IMR-90 (cell line): Measurements from ENCODE around the gene GPC5. TPM values are rescaled to one million over a fixed set of nuclear protein-coding genes. Genes with fewer than 3 reads are reported as not detected.

Source experiments
- ATAC-seq: fragments of 200-7000 bp; cut with Tn5 transposase; 2 replicates; pipeline ENCODE4 v1.9.1; 2020; ENCODE audit warnings: low read depth, mild to moderate bottlenecking, moderate library complexity
- BruUV-seq: library from RNA; stranded (reverse); fragments of 400-500 nt; replicated peaks from 2 replicates; lab custom pipeline; 2021; lab: Mats Ljungman, UMichigan
- CTCF ChIA-PET: fragments of 300-600 bp; formaldehyde crosslinking; extraction: SDS; loops from one replicate; lab custom pipeline; 2021; ENCODE audit warnings: antibody characterized with exemption; lab: Yijun Ruan, JAX
- POLR2A ChIA-PET: fragments of 300-600 bp; sonication (Branson Sonifier 250); formaldehyde crosslinking; loops from one replicate; lab custom pipeline; 2022; ENCODE audit warnings: antibody characterized with exemption; ENCODE audit not compliant: unreplicated experiment; lab: Charles Lee
- DNase-seq: peaks from one replicate; pipeline ENCODE4 v3.0.0; 2013
- H2AFZ ChIP-seq: replicated peaks from 2 replicates; pipeline ENCODE3; 2013; ENCODE audit warnings: low read length, mild to moderate bottlenecking; ENCODE audit not compliant: poor library complexity
- H2AK5ac ChIP-seq: 2 replicates; pipeline ENCODE4 v1.6.1; 2013; ENCODE audit warnings: low read depth, low read length, inconsistent platforms
- H2AK9ac ChIP-seq: replicated peaks from 2 replicates; pipeline ENCODE3; 2013; ENCODE audit warnings: mild to moderate bottlenecking, low read depth, low read length, moderate library complexity; ENCODE audit not compliant: poor library complexity
- H2BK120ac ChIP-seq: 2 replicates; pipeline ENCODE4 v1.6.1; 2013; ENCODE audit warnings: low read depth, low read length, inconsistent platforms
- H2BK15ac ChIP-seq: 3 replicates; pipeline ENCODE4 v1.6.1; 2013; ENCODE audit warnings: low read depth, low read length, inconsistent platforms
- H2BK20ac ChIP-seq: 2 replicates; pipeline ENCODE4 v1.6.1; 2013; ENCODE audit warnings: low read depth, mild to moderate bottlenecking, inconsistent platforms, low read length, moderate library complexity
- H2BK5ac ChIP-seq: 2 replicates; pipeline ENCODE4 v1.6.1; 2013; ENCODE audit warnings: mild to moderate bottlenecking, low read depth, low read length, inconsistent platforms; ENCODE audit not compliant: poor library complexity, severe bottlenecking
- H3K14ac ChIP-seq: replicated peaks from 2 replicates; pipeline ENCODE4 v1.6.1; 2013; ENCODE audit warnings: low read depth, low read length, inconsistent platforms
- H3K18ac ChIP-seq: 2 replicates; pipeline ENCODE4 v1.6.1; 2013; ENCODE audit warnings: low read depth, low read length, control low read depth
- H3K23ac ChIP-seq: 2 replicates; pipeline ENCODE4 v1.6.1; 2013; ENCODE audit warnings: low read depth, low read length, inconsistent platforms
- H3K27ac ChIP-seq: 2 replicates; pipeline ENCODE4 v1.5.1; 2013; ENCODE audit warnings: mild to moderate bottlenecking, control low read depth, low read length; ENCODE audit not compliant: insufficient read depth
- H3K27me3 ChIP-seq: 2 replicates; pipeline ENCODE4 v1.6.1; 2013; ENCODE audit warnings: low read length; ENCODE audit not compliant: control insufficient read depth, insufficient read depth
- H3K36me3 ChIP-seq: 2 replicates; pipeline ENCODE4 v1.6.1; 2013; ENCODE audit warnings: low read length, mixed read lengths; ENCODE audit not compliant: control insufficient read depth, insufficient read depth
- H3K4ac ChIP-seq: 2 replicates; pipeline ENCODE4 v1.6.1; 2013; ENCODE audit warnings: low read depth, low read length, inconsistent platforms
- H3K4me1 ChIP-seq: 2 replicates; pipeline ENCODE4 v1.6.1; 2013; ENCODE audit warnings: low read length, mixed read lengths; ENCODE audit not compliant: control insufficient read depth, insufficient read depth
- H3K4me2 ChIP-seq: 2 replicates; pipeline ENCODE4 v1.6.1; 2013; ENCODE audit warnings: low read depth, mild to moderate bottlenecking, control low read depth, low read length, moderate library complexity
- H3K4me3 ChIP-seq: 2 replicates; pipeline ENCODE4 v1.5.1; 2013; ENCODE audit warnings: low read depth, mild to moderate bottlenecking, control low read depth, low read length, moderate library complexity; ENCODE audit not compliant: insufficient read depth
- H3K56ac ChIP-seq: 2 replicates; pipeline ENCODE4 v1.6.1; 2013; ENCODE audit warnings: low read length, inconsistent platforms; ENCODE audit not compliant: insufficient read depth; ENCODE audit errors: extremely low read depth
- H3K79me1 ChIP-seq, 2 experiments: 2 replicates each; pipeline ENCODE4 v1.6.1; 2013; ENCODE audit warnings: low read length in 2 of 2, inconsistent platforms in 1 of 2, low read depth in 1 of 2
- H3K9ac ChIP-seq: 2 replicates; pipeline ENCODE4 v1.6.1; 2013; ENCODE audit warnings: low read depth, low read length, control low read depth
- H3K9me1 ChIP-seq: 2 replicates; pipeline ENCODE4 v1.6.1; 2013; ENCODE audit warnings: low read length, inconsistent platforms; ENCODE audit not compliant: insufficient read depth
- H3K9me3 ChIP-seq: 2 replicates; pipeline ENCODE4 v1.6.1; 2013; ENCODE audit warnings: low read length; ENCODE audit not compliant: control insufficient read depth, insufficient read depth
- H4K20me1 ChIP-seq: 2 replicates; pipeline ENCODE4 v1.6.1; 2013; ENCODE audit warnings: low read length, inconsistent platforms; ENCODE audit not compliant: insufficient read depth
- H4K5ac ChIP-seq: 2 replicates; pipeline ENCODE4 v1.6.1; 2013; ENCODE audit warnings: mild to moderate bottlenecking, low read depth, low read length, control low read depth
- H4K8ac ChIP-seq, 2 experiments: 2 replicates each; pipeline ENCODE4 v1.6.1; 2013; ENCODE audit warnings: low read depth in 2 of 2, low read length in 2 of 2, control low read depth in 1 of 2, inconsistent platforms in 1 of 2
- H4K91ac ChIP-seq: 2 replicates; pipeline ENCODE4 v1.6.1; 2013; ENCODE audit warnings: low read depth, low read length, inconsistent platforms; ENCODE audit not compliant: insufficient read depth
- BHLHE40 ChIP-seq: fragments of 150-350 bp; IDR thresholded peaks from 2 replicates; pipeline ENCODE4 v1.6.1; 2016; ENCODE audit warnings: mild to moderate bottlenecking, low read depth, low read length
- CEBPB ChIP-seq: IDR thresholded peaks from 2 replicates; pipeline ENCODE4 v1.6.1; 2012; ENCODE audit warnings: low read depth, low read length, improper control_type of control experiment
- CHD1 ChIP-seq: IDR thresholded peaks from 2 replicates; pipeline ENCODE4 v1.6.1; 2012; ENCODE audit warnings: low read depth, low read length, improper control_type of control experiment
- ELK1 ChIP-seq: fragments of 150-350 bp; IDR thresholded peaks from 2 replicates; pipeline ENCODE4 v1.6.1; 2016; ENCODE audit warnings: low read depth, mild to moderate bottlenecking, low read length, moderate library complexity, borderline replicate concordance
- MAFK ChIP-seq: IDR thresholded peaks from 2 replicates; pipeline ENCODE4 v1.6.1; 2012; ENCODE audit warnings: low read depth, low read length, improper control_type of control experiment
- MXI1 ChIP-seq: IDR thresholded peaks from 2 replicates; pipeline ENCODE4 v1.6.1; 2012; ENCODE audit warnings: low read depth, mild to moderate bottlenecking, low read length, moderate library complexity, borderline replicate concordance
- NFE2L2 ChIP-seq: fragments of 150-350 bp; IDR thresholded peaks from 2 replicates; pipeline ENCODE4 v1.6.1; 2016; ENCODE audit warnings: low read depth, mild to moderate bottlenecking, low read length
- POLR2A ChIP-seq: IDR thresholded peaks from 2 replicates; pipeline ENCODE4 v1.6.1; 2012; ENCODE audit warnings: mild to moderate bottlenecking, low read depth, low read length
- RAD21 ChIP-seq: IDR thresholded peaks from 2 replicates; pipeline ENCODE4 v1.6.1; 2012; ENCODE audit warnings: low read length, improper control_type of control experiment
- RCOR1 ChIP-seq: IDR thresholded peaks from 2 replicates; pipeline ENCODE4 v1.6.1; 2012; ENCODE audit warnings: mild to moderate bottlenecking, low read length, improper control_type of control experiment; ENCODE audit not compliant: insufficient replicate concordance
- SMC3 ChIP-seq: fragments of 150-350 bp; IDR thresholded peaks from 2 replicates; pipeline ENCODE4 v1.6.1; 2016; ENCODE audit warnings: low read depth, mild to moderate bottlenecking, antibody characterized with exemption, low read length, moderate library complexity
- USF2 ChIP-seq: fragments of 150-350 bp; IDR thresholded peaks from 2 replicates; pipeline ENCODE4 v1.6.1; 2017; ENCODE audit warnings: mild to moderate bottlenecking, antibody characterized with exemption, low read length, low read depth
- WGBS, 2 experiments: methylation state at CpG; one replicate each; pipeline versions ENCODE4 v1.1.5 to v1.1.7; 2013; ENCODE audit warnings: missing lambda C conversion rate in 2 of 2; ENCODE audit not compliant: insufficient read length in 1 of 2; ENCODE audit errors: extremely low coverage in 2 of 2; 5-methylcytosine and 5-hydroxymethylcytosine counted together
- dilution Hi-C: fragments of 300-500 bp; cut with HindIII; formaldehyde crosslinking; loops from one replicate; pipeline ENCODE4 v1.14.3; 2018; ENCODE audit warnings: low sequenced_read_pairs; ENCODE audit not compliant: unreplicated experiment
- in situ Hi-C: fragments of 300-500 bp; cut with MboI; formaldehyde crosslinking; loops from 3 replicates; pipeline ENCODE4 v1.14.3; 2019; ENCODE audit warnings: low sequenced_read_pairs, inconsistent platforms, mixed read lengths
- intact Hi-C: fragments of 100-400 bp; cut with micrococcal nuclease; formaldehyde crosslinking; loops from 2 replicates; pipeline ENCODE4 v1.10.0; 2022
- polyA plus RNA-seq, 3 experiments: library from polyadenylated mRNA; depleted of rRNA; stranded (reverse); fragments of >200 nt; gene quantifications; 2 replicates each; pipeline ENCODE4 v1.2.3, GENCODE V29; 2012; ENCODE audit warnings: low replicate concordance in 1 of 3
- total RNA-seq: library from RNA; depleted of rRNA; stranded (reverse); fragments of >200 nt; gene quantifications from 2 replicates; pipeline ENCODE4 v1.2.3, GENCODE V29; 2012

The GPC5 gene
- total and polyA plus RNA-seq, 2 of the 4 experiments (the other 2 are of a cell fraction): 0.94 to 1.8 TPM

GRCh38 chr13:92873029-92873428, 1474.6 kb downstream of the GPC5 start:
- Histone ChIP-seq H3K79me1 (no peaks in the 10 kb centered on the region), H3K27ac (no peak overlapping the region), H4K20me1 (no peaks in the 10 kb centered on the region), H3K23ac (no peak overlapping the region), H3K56ac (no peak overlapping the region), H2BK20ac (no peak overlapping the region), H2AK5ac (no peak overlapping the region), H3K36me3 (no peaks in the 10 kb centered on the region), H3K18ac (no peak overlapping the region), H3K9ac (no peak overlapping the region), H3K4me3 (no peak overlapping the region), H4K5ac (no peak overlapping the region), H3K4me1 (no peaks in the 10 kb centered on the region), H2BK15ac (no peak overlapping the region), H4K8ac (no peak overlapping the region), H2BK5ac (no peak overlapping the region), H2AK9ac (no peak overlapping the region), H3K4ac (no peak overlapping the region), H3K14ac (no peak overlapping the region), H3K4me2 (no peak overlapping the region), H2BK120ac (no peak overlapping the region), H2AFZ (no peak overlapping the region), H3K9me3 (no peaks in the 10 kb centered on the region), H3K9me1 (no peaks in the 10 kb centered on the region), H3K27me3 (no peaks in the 10 kb centered on the region), H4K91ac (no peak overlapping the region)
- intact Hi-C loops: no loop called here
- ATAC-seq: no peak
- DNase-seq: no peak
- dilution Hi-C loops: no loop called here
- TF ChIP-seq MAFK (no peak), NFE2L2 (no peak), RCOR1 (no peak), ELK1 (no peak), CEBPB (no peak), POLR2A (no peak), MXI1 (no peak), CHD1 (no peak), USF2 (no peak), SMC3 (no peak), RAD21 (no peak), BHLHE40 (no peak)
- BruUV-seq: no TSS peak
- CTCF ChIA-PET: no interaction called here
- POLR2A ChIA-PET: no interaction called here
- in situ Hi-C loops: no loop called here
- no CpG with 5 or more reads among the region's 3 CpGs for WGBS, 2 experiments
